ENCODE data around the gene MGMT. TPM values are rescaled to one million over a fixed set of nuclear protein-coding genes. Genes with fewer than 3 reads are reported as not detected.

MGMT gene
- total and polyA plus RNA-seq, 2 donors (not counting 3 experiments of a cell fraction or from before 2014, with no cell fraction given): 15.0 to 15.2 TPM

- no TSS peak for BruUV-seq (replicated peaks)
- ChIA-PET CTCF (no interaction called here), POLR2A (no interaction called here)
- Histone ChIP-seq H3K79me2 (ENCODE audit: control insufficient read depth, insufficient read depth, low read length) (no peaks in the 10 kb centered on the region), H2AFZ (ENCODE audit: low read depth, low read length) (no peak overlapping the region), H3K4me3 (replicated peaks in 1 of 3; ENCODE audit: insufficient read depth in 1 of 3, low read depth in 1 of 3, low read length in 3 of 3) (no peak overlapping the region), H3K9me3 (replicated peaks; ENCODE audit: control insufficient read depth, insufficient read depth, low read length) (no peaks in the 10 kb centered on the region), H3K9me1 (replicated peaks; ENCODE audit: control insufficient read depth, extremely low read depth, insufficient read depth, low read length) (no peaks in the 10 kb centered on the region), H3K27ac (ENCODE audit: insufficient read depth, low read depth, low read length) (no peak overlapping the region), H4K20me1 (replicated peaks; ENCODE audit: control insufficient read depth, extremely low read depth, insufficient read depth, low read length) (no peaks in the 10 kb centered on the region), H3K9ac (replicated peaks; ENCODE audit: extremely low read depth, insufficient read depth, low read length) (no peak overlapping the region), H3K4me2 (ENCODE audit: insufficient read depth, low read length) (no peak overlapping the region), H3K27me3 (ENCODE audit: control insufficient read depth in 2 of 2, insufficient read depth in 2 of 2, low read length in 2 of 2) (no peaks in the 10 kb centered on the region), H3K36me3 (ENCODE audit: control insufficient read depth in 2 of 2, extremely low read depth in 1 of 2, insufficient read depth in 2 of 2, low read length in 2 of 2) (no peaks in the 10 kb centered on the region), H3K4me1 (ENCODE audit: control insufficient read depth, extremely low read depth, insufficient read depth, low read length) (no peaks in the 10 kb centered on the region)
- dilution Hi-C loops (cut with MboI; ENCODE audit: extremely low pct_ligation_motif_present, low sequenced_read_pairs): no loop called here
- intact Hi-C loops (cut with micrococcal nuclease): no loop called here
- DNase-seq (ENCODE audit: low read depth, low spot score): peak; percentile 27
- TF ChIP-seq CTCF (IDR thresholded peaks at IDR 0.05; ENCODE audit: extremely low read depth in 1 of 2, insufficient read depth in 1 of 2, low read depth in 1 of 2, low read length in 2 of 2) (no peak), POLR2AphosphoS5 (IDR thresholded peaks at IDR 0.05; ENCODE audit: insufficient read depth, low read depth, low read length) (no peak), MAX (IDR thresholded peaks at IDR 0.05; ENCODE audit: insufficient read depth, insufficient read length) (no peak), JUN (IDR thresholded peaks at IDR 0.05; ENCODE audit: borderline replicate concordance, insufficient read depth, insufficient read length, low read depth) (no peak), EZH2 (IDR thresholded peaks at IDR 0.05; ENCODE audit: borderline replicate concordance, low read depth, low read length, severe bottlenecking) (no peak), FOS (IDR thresholded peaks at IDR 0.05; ENCODE audit: borderline replicate concordance, insufficient read depth, low read length) (no peak), POLR2A (IDR thresholded peaks at IDR 0.05; ENCODE audit: low read depth, low read length) (no peak), MYC (IDR thresholded peaks at IDR 0.05; ENCODE audit: low read depth, low read length) (no peak), GATA2 (IDR thresholded peaks at IDR 0.05; ENCODE audit: insufficient read depth, insufficient read length, low read depth, low read length) (no peak)
- FAIRE-seq: no peak
Measured at GRCh38 chr10:129707406-129708388, 240.7 kb downstream of the MGMT start.
